Pons (tissue), 1 donor: ENCODE data around the gene WIZ.
A peak's percentile ranks its signal among the peaks of the same experiment; 100 is the strongest.

Experiments
- DNase-seq: peaks from one replicate; pipeline ENCODE4 v3.0.0-alpha.2; 2016; ENCODE audit warnings: low spot score

Gene WIZ

GRCh38 chr19:15443838-15444237, 5.9 kb downstream of the WIZ start:
- DNase-seq, result no peak

- no peak for DNase-seq
These were observed 6.4 kb downstream of the WIZ start for GRCh38 chr19:15443325-15443724.

- DNase-seq, result no peak
These were observed 7.4 kb downstream of the WIZ start for GRCh38 chr19:15442142-15442920.

- no peak for DNase-seq
These were observed 8.4 kb downstream of the WIZ start for GRCh38 chr19:15441317-15441716.

- DNase-seq, result no peak
These were observed 9.7 kb downstream of the WIZ start for GRCh38 chr19:15439821-15440641.

- DNase-seq, result no peak
These were observed 10.5 kb downstream of the WIZ start for GRCh38 chr19:15439078-15439799.

- DNase-seq, result no peak
These were observed 11.2 kb downstream of the WIZ start for GRCh38 chr19:15438577-15438976.

- no peak for DNase-seq
These were observed 11.6 kb downstream of the WIZ start for GRCh38 chr19:15438124-15438496.

- DNase-seq, result no peak
These were observed 12.2 kb downstream of the WIZ start for GRCh38 chr19:15437355-15438123.

- no peak for DNase-seq
These were observed 13.0 kb downstream of the WIZ start for GRCh38 chr19:15436826-15437110.

- DNase-seq, result no peak
These were observed 13.5 kb downstream of the WIZ start for GRCh38 chr19:15436012-15436825.

GRCh38 chr19:15433519-15434069, 16.2 kb downstream of the WIZ start:
- no peak for DNase-seq

- peak; percentile 71 for DNase-seq
These were observed 16.9 kb downstream of the WIZ start for GRCh38 chr19:15432629-15433518.

GRCh38 chr19:15432018-15432494, 17.7 kb downstream of the WIZ start:
- DNase-seq, result no peak

GRCh38 chr19:15431396-15432017, 18.2 kb downstream of the WIZ start:
- no peak for DNase-seq

- DNase-seq, result no peak
These were observed 19.1 kb downstream of the WIZ start for GRCh38 chr19:15430526-15431120.

- DNase-seq, result no peak
These were observed 19.8 kb downstream of the WIZ start for GRCh38 chr19:15429825-15430467.
